GM21515 (cell line): ENCODE data around the gene MASP1.
"Not testable (repeated sequence)": the region's sequence is repeated elsewhere in the genome, so short reads cannot be mapped to it uniquely, and the experiment has no call there.

Experiments
- ATAC-seq: cut with Tn5 transposase; IDR thresholded peaks from one replicate; pipeline ENCODE4 v1.9.1; 2021; ENCODE audit not compliant: unreplicated experiment

The MASP1 gene

GRCh38 chr3:187236962-187237361 lies 54.6 kb downstream of the MASP1 start:
- ATAC-seq = no peak

GRCh38 chr3:187230011-187230410 lies 61.5 kb downstream of the MASP1 start:
- no peak for ATAC-seq

- no peak for ATAC-seq
These were observed 62.8 kb downstream of the MASP1 start for GRCh38 chr3:187228740-187229139.

GRCh38 chr3:187227658-187228258 lies 63.8 kb downstream of the MASP1 start:
- ATAC-seq = no peak

- ATAC-seq = no peak
These were observed 67.7 kb downstream of the MASP1 start for GRCh38 chr3:187223799-187224198.

- no peak for ATAC-seq
These were observed 68.7 kb downstream of the MASP1 start for GRCh38 chr3:187222801-187223200.

- ATAC-seq = no peak
These were observed 76.1 kb downstream of the MASP1 start for GRCh38 chr3:187215460-187215859.

GRCh38 chr3:187213616-187214015 lies 77.9 kb downstream of the MASP1 start:
- no peak for ATAC-seq

GRCh38 chr3:187212705-187213104 lies 78.8 kb downstream of the MASP1 start:
- ATAC-seq = no peak

GRCh38 chr3:187212196-187212545 lies 79.4 kb downstream of the MASP1 start:
- no peak for ATAC-seq

- no peak for ATAC-seq
These were observed 79.9 kb downstream of the MASP1 start for GRCh38 chr3:187211532-187212195.

GRCh38 chr3:187210545-187211327 lies 80.8 kb downstream of the MASP1 start:
- ATAC-seq = no peak

GRCh38 chr3:187210091-187210490 lies 81.4 kb downstream of the MASP1 start:
- ATAC-seq = no peak

GRCh38 chr3:187209491-187209890 lies 82.0 kb downstream of the MASP1 start:
- no peak for ATAC-seq

GRCh38 chr3:187208159-187208558 lies 83.4 kb downstream of the MASP1 start:
- ATAC-seq = no peak

- no peak for ATAC-seq
These were observed 83.9 kb downstream of the MASP1 start for GRCh38 chr3:187207624-187208023.

- no peak for ATAC-seq
These were observed 84.5 kb downstream of the MASP1 start for GRCh38 chr3:187207062-187207461.

GRCh38 chr3:187205683-187206082 lies 85.9 kb downstream of the MASP1 start:
- no peak for ATAC-seq

- not testable (repeated sequence) for ATAC-seq
These were observed 92.0 kb downstream of the MASP1 start for GRCh38 chr3:187199463-187200050.

GRCh38 chr3:187198490-187198889 lies 93.0 kb downstream of the MASP1 start:
- no peak for ATAC-seq

GRCh38 chr3:187197335-187197649 lies 94.2 kb downstream of the MASP1 start, which contains the start of gene RTP1:
Gene RTP1 (plus strand): TSS chr3:187197486. CDS start chr3:187197516, 30 bp downstream.
- no peak for ATAC-seq
